ENCODE data around the gene HLCS. TPM values are rescaled to one million over a fixed set of nuclear protein-coding genes. Genes with fewer than 3 reads are reported as not detected.

The HLCS gene
- total and polyA plus RNA-seq, 2 of the 8 experiments (the other 6 are each of a cell fraction or from before 2014, with no cell fraction given) = 4.7 to 12.2 TPM

DNA sequence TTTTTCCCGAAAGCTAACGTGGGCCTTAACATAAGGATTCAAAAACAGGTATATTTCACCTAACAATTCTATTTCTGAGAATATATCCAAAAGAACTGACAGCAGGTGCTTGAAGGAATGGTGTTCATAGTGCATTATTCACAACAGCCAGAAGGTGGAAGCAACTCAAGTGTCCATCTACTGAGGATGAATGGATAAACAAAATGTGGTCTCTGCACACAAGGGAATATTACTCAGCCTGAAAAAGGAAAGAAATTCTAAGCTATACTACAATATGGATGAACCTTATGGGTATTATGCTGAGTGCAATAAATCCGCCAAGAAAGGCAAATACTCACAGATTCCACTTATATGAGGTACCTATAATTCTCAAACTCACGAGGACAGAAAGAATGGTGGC lies 33.9 kb upstream of the HLCS start:
- Histone ChIP-seq H3K4me2 (ENCODE audit: insufficient read depth in 1 of 2, low read depth in 2 of 2, low read length in 2 of 2) (no peak overlapping the region), H3K56ac (replicated peaks; ENCODE audit: insufficient read length, low read depth, low read length) (no peak overlapping the region), H2BK5ac (ENCODE audit: low read depth, low read length) (no peak overlapping the region), H3K14ac (ENCODE audit: insufficient read length) (no peak overlapping the region), H2BK15ac (ENCODE audit: low read length) (no peak overlapping the region), H2AFZ (ENCODE audit: low read length) (no peak overlapping the region), H3K23ac (ENCODE audit: insufficient read length) (no peak overlapping the region), H2BK20ac (ENCODE audit: low read length) (no peak overlapping the region), H3K4ac (replicated peaks; ENCODE audit: insufficient read length, low read depth, low read length) (no peak overlapping the region), H3K4me3 (ENCODE audit: extremely low read depth in 1 of 4, insufficient read depth in 2 of 4, low read depth in 3 of 4, low read length in 4 of 4) (no peak overlapping the region), H2BK12ac (ENCODE audit: low read depth, low read length) (no peak overlapping the region), H3K79me2 (ENCODE audit: control insufficient read depth in 1 of 2, insufficient read depth in 2 of 2, low read length in 2 of 2) (no peaks in the 10 kb centered on the region), H3K23me2 (ENCODE audit: low read depth, low read length) (no peaks in the 10 kb centered on the region), H4K91ac (replicated peaks; ENCODE audit: insufficient read length, low read length) (no peak overlapping the region), H4K20me1 (replicated peaks in 1 of 2; ENCODE audit: control insufficient read depth in 1 of 2, insufficient read depth in 2 of 2, low read length in 2 of 2) (no peaks in the 10 kb centered on the region), H3K27ac (ENCODE audit: low read depth, low read length) (no peak overlapping the region), H3K18ac (ENCODE audit: extremely low read depth, low read length) (no peak overlapping the region), H3K9me3 (ENCODE audit: insufficient read depth in 2 of 2, low read depth in 1 of 2, low read length in 1 of 2) (no peaks in the 10 kb centered on the region), H2AK5ac (ENCODE audit: low read depth, low read length) (no peak overlapping the region), H4K8ac (ENCODE audit: extremely low read depth, insufficient read depth, low read length) (no peak overlapping the region), H2BK120ac (replicated peaks; ENCODE audit: low read depth, low read length) (no peak overlapping the region), H3K4me1 (replicated peaks in 1 of 4; ENCODE audit: control insufficient read depth in 3 of 4, insufficient read depth in 4 of 4, low read length in 3 of 4) (no peaks in the 10 kb centered on the region), H4K5ac (ENCODE audit: insufficient read length, low read depth, low read length) (no peak overlapping the region), H3K36me3 (ENCODE audit: control insufficient read depth in 2 of 4, insufficient read depth in 4 of 4, low read length in 3 of 4) (no peaks in the 10 kb centered on the region), H3K9ac (replicated peaks in 1 of 4; ENCODE audit: extremely low read depth in 1 of 4, low read depth in 3 of 4, low read length in 3 of 4) (no peak overlapping the region), H3K79me1 (ENCODE audit: low read depth, low read length) (no peaks in the 10 kb centered on the region), H3K27me3 (replicated peaks in 1 of 4; ENCODE audit: control insufficient read depth in 3 of 4, extremely low read depth in 1 of 4, insufficient read depth in 3 of 4, low read length in 3 of 4) (peaks cover 0 to 2% (median 1%) of the 10 kb centered on the region in 4 experiments; a peak in 6 of 7 replicates)
- TF ChIP-seq, protein P1, sequence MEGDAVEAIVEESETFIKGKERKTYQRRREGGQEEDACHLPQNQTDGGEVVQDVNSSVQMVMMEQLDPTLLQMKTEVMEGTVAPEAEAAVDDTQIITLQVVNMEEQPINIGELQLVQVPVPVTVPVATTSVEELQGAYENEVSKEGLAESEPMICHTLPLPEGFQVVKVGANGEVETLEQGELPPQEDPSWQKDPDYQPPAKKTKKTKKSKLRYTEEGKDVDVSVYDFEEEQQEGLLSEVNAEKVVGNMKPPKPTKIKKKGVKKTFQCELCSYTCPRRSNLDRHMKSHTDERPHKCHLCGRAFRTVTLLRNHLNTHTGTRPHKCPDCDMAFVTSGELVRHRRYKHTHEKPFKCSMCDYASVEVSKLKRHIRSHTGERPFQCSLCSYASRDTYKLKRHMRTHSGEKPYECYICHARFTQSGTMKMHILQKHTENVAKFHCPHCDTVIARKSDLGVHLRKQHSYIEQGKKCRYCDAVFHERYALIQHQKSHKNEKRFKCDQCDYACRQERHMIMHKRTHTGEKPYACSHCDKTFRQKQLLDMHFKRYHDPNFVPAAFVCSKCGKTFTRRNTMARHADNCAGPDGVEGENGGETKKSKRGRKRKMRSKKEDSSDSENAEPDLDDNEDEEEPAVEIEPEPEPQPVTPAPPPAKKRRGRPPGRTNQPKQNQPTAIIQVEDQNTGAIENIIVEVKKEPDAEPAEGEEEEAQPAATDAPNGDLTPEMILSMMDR (IDR thresholded peaks at IDR 0.05; ENCODE audit: control extremely low read depth in 1 of 3, insufficient read depth in 1 of 3, low read depth in 1 of 3, low read length in 3 of 3) = peak in 1 of 3 experiments; percentile 10; a peak in 1 of 4 replicates
- TF ChIP-seq GABPA (IDR thresholded peaks at IDR 0.05; ENCODE audit: borderline replicate concordance, insufficient read depth, low read length) = no peak
- WGBS, 2 experiments (ENCODE audit: extremely low coverage in 1 of 2, insufficient coverage in 1 of 2, insufficient read length in 1 of 2, insufficient replicate concordance in 2 of 2, low coverage in 1 of 2, low lambda C conversion rate in 2 of 2, missing lambda C conversion rate in 1 of 2) = 86% methylated on average over 4 of the region's 4 CpGs; no CpG with 5 or more reads in 1 of the 2 experiments
- ChIA-PET POLR2A (ENCODE audit: partially characterized antibody) (interaction anchor here (1.1 to 1.2 kb wide), 2 partner anchors 70 to 72 kb away, joined by 3 read pairs; no protein-coding TSS in a partner anchor), CTCF (ENCODE audit: partially characterized antibody) (interaction anchor here (0.7 to 1.9 kb wide), 3 partner anchors 9 to 24 kb away, joined by 3 to 8 read pairs (median 3); no protein-coding TSS in a partner anchor)
- DNase-seq (ENCODE audit: low read depth in 1 of 2, low spot score in 2 of 2) (no peak), FAIRE-seq (no peak)

All from H1 (cell line).